ENCODE measurements around the gene FAM169A. TPM values are rescaled to one million over a fixed set of nuclear protein-coding genes. Genes with fewer than 3 reads are reported as not detected.
"Not testable (repeated sequence)": the region's sequence is repeated elsewhere in the genome, so short reads cannot be mapped to it uniquely, and the experiment has no call there.

The FAM169A gene
- total RNA-seq, 4 donors from 2014 or later = 0.53 TPM; not detected in 3

DNA sequence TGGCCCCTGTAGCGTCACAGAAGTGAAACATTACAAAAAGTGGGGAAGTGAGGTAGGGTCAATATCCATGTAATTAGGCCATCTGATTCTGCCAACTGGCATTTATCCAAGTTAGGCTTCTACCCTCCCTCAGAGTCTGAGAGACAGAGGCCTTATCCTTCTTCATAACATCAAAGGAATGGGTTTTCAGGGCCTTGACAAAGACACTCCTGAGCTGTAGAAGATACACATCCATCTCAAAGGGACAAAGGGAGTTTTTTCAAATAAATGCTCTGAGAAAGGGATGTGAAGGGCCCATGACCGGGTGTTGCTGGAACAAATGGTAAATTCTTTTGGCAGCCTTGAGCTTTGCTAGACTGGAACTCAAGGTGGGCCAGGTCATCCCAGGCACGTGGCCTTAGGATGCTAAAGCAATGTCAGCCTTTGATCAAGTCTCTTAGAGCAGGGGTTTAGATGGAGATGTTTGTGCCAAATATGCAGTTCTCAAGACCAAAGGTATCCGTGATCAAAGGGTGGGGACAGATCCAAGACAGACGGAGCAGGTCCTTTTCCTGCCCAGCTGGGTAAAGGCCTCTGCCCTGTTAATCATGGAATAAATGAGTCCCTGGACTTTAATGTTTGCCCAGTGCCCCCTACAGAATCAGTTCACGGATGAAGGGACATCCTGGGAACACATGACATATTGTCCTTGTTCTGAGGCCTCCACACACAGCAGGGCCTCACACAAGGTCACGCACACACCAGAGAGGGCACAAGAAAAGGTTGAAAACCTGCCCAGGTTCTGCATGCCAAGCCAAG, 10.0 kb upstream of the FAM169A start:
- ATAC-seq (no peak), DNase-seq (no peak)
- TF ChIP-seq, protein P1, sequence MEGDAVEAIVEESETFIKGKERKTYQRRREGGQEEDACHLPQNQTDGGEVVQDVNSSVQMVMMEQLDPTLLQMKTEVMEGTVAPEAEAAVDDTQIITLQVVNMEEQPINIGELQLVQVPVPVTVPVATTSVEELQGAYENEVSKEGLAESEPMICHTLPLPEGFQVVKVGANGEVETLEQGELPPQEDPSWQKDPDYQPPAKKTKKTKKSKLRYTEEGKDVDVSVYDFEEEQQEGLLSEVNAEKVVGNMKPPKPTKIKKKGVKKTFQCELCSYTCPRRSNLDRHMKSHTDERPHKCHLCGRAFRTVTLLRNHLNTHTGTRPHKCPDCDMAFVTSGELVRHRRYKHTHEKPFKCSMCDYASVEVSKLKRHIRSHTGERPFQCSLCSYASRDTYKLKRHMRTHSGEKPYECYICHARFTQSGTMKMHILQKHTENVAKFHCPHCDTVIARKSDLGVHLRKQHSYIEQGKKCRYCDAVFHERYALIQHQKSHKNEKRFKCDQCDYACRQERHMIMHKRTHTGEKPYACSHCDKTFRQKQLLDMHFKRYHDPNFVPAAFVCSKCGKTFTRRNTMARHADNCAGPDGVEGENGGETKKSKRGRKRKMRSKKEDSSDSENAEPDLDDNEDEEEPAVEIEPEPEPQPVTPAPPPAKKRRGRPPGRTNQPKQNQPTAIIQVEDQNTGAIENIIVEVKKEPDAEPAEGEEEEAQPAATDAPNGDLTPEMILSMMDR (IDR thresholded peaks at IDR 0.05 in 4 of 5, conservative IDR thresholded peaks at IDR 0.05 in 1 of 5) = no peak
- no peak for TF ChIP-seq POLR2A (IDR thresholded peaks at IDR 0.05)
- no peaks in the 10 kb centered on the region for H3K27me3 ChIP-seq
- in situ Hi-C loops (cut with MboI; ENCODE audit: low sequenced_read_pairs in 4 of 4) (no loop called here), intact Hi-C loops (cut with DNase I; ENCODE audit: low total_unique reads) (no loop called here)
- H3K27ac ChIP-seq = no peak overlapping the region
- no peaks in the 10 kb centered on the region for H3K4me1 ChIP-seq
- no peak overlapping the region for H3K4me3 ChIP-seq
- no peaks in the 10 kb centered on the region for H3K36me3 ChIP-seq
- H3K9me3 ChIP-seq = no peaks in the 10 kb centered on the region

DNA sequence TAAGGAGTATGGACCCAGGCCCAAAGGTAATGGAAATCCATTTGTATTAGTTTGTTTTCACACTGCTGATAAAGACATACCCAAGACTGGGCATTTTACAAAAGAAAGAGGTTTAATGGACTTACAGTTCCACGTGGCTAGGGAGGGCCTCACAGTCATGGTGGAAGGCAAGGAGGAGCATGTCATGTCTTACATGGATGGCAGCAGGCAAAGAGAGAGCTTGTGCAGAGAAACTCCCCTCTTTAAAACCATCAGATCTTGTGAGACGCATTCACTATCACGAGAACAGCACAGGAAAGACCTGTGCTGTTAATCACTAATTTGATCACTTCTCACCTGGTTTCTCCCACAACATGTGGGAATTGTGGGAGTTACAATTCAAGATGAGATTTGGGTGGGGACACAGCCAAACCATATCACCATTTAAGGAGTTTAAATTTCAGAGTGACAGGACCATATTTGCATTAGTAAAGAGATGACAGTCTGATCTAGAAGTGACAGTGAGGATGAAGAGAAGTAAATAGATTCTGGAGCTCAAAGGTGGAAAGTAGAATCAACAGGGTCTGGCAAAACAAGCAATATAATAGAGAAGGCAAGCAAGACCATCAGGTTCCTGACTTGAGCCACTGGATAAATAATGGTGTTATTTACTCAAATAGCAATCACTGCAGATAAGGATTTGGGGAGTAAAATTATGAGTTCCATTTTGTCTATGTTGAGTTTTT, 7.5 kb upstream of the FAM169A start:
- no peaks in the 10 kb centered on the region for H3K9me3 ChIP-seq
- H3K27me3 ChIP-seq = peaks cover 0 to under 1% (median 0%) of the 10 kb centered on the region in 3 donors
- in situ Hi-C loops (cut with MboI; ENCODE audit: low sequenced_read_pairs in 4 of 4) = no loop called here
- DNase-seq = no peak
- TF ChIP-seq, protein P1 (IDR thresholded peaks at IDR 0.05 in 4 of 5, conservative IDR thresholded peaks at IDR 0.05 in 1 of 5) = no peak
- TF ChIP-seq POLR2A (IDR thresholded peaks at IDR 0.05) = no peak
- ATAC-seq = no peak
- H3K4me1 ChIP-seq = no peaks in the 10 kb centered on the region
- H3K36me3 ChIP-seq = no peaks in the 10 kb centered on the region
- H3K4me3 ChIP-seq = no peak overlapping the region
- intact Hi-C loops (cut with DNase I; ENCODE audit: low total_unique reads) = no loop called here
- H3K27ac ChIP-seq = no peak overlapping the region

DNA sequence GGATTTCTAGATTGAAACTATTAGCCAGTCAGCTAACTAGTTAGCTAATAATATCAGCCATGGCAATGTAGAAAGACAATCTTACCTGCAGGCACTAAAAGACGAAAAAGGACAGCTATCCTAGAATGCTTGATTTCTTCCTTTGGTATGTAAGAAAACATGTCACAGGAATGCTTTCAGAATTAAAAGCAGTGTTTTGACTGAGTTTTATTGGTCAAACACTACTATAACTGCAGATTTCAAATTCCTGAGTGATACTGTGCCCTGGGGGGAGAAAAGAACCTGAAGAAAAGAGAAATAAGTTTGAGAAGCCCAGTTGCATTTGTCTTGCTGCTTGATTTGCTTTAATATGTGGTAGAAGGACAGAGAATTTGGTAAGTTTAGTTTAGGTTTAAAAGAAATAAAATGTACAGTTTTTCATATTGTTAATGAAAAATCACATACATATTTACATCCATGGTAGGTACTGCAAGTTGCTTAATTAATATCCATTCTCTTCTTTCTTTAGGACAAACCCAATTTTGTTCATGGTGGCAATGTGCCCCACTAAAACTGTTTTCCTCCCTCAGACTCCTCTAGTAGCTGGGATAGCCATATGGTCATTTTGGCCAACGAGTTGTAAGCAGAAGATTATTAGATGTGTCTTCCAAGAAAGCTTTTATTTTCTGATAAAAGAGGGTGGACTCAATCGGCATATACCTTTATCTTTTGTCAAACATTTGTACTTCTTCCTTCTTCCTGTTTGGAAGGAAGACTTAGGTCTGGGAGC, 4.3 kb upstream of the FAM169A start:
- H3K4me3 ChIP-seq = no peak overlapping the region

DNA sequence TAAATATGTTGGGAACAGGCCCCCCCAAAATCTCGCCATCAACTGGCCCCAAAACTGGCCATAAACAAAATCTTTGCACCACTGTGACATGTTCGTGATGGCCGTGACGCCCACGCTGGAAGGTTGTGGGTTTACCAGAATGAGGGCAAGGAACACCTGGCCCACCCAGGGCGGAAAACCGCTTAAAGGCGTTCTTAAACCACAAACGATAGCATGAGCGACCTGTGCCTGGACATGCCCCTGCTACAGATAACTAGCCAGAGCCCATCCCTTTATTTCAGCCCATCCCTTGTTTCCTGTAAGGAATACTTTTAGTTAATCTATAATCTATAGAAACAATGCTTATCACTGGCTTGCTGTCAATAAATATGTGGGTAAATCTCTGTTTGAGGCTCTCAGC, 3.2 kb upstream of the FAM169A start:
- ATAC-seq; H3K36me3 ChIP-seq; H3K4me1 ChIP-seq; intact Hi-C loops (cut with DNase I; ENCODE audit: low total_unique reads); H3K9me3 ChIP-seq; H3K4me3 ChIP-seq; H3K27ac ChIP-seq; DNase-seq; in situ Hi-C loops (cut with MboI; ENCODE audit: low sequenced_read_pairs in 4 of 4): not testable (repeated sequence)
- peaks cover 19 to 34% (median 27%) of the 10 kb centered on the region in 3 donors for H3K27me3 ChIP-seq

More for the DNA sequence above, 4.3 kb upstream of the FAM169A start:
- no peaks in the 10 kb centered on the region for H3K4me1 ChIP-seq
- intact Hi-C loops (cut with DNase I; ENCODE audit: low total_unique reads) = no loop called here
- ATAC-seq = no peak
- no peak overlapping the region for H3K27ac ChIP-seq
- TF ChIP-seq POLR2A (IDR thresholded peaks at IDR 0.05) = no peak
- TF ChIP-seq, protein P1 (IDR thresholded peaks at IDR 0.05 in 4 of 5, conservative IDR thresholded peaks at IDR 0.05 in 1 of 5) = no peak
- no peak for DNase-seq
- in situ Hi-C loops (cut with MboI; ENCODE audit: low sequenced_read_pairs in 4 of 4) = no loop called here
- H3K36me3 ChIP-seq = no peaks in the 10 kb centered on the region
- peaks cover 8 to 23% (median 18%) of the 10 kb centered on the region in 3 donors for H3K27me3 ChIP-seq
- H3K9me3 ChIP-seq = no peaks in the 10 kb centered on the region

Data from gastrocnemius medialis (tissue), 4 donors.